ENCODE data around the gene DPY19L1. TPM values are rescaled to one million over a fixed set of nuclear protein-coding genes. Genes with fewer than 3 reads are reported as not detected.
A peak's percentile ranks its signal among the peaks of the same experiment; 100 is the strongest.

Gene DPY19L1
- total and polyA plus RNA-seq, 10 donors: 4.8 to 41.6 (median 28.3) TPM

DNA sequence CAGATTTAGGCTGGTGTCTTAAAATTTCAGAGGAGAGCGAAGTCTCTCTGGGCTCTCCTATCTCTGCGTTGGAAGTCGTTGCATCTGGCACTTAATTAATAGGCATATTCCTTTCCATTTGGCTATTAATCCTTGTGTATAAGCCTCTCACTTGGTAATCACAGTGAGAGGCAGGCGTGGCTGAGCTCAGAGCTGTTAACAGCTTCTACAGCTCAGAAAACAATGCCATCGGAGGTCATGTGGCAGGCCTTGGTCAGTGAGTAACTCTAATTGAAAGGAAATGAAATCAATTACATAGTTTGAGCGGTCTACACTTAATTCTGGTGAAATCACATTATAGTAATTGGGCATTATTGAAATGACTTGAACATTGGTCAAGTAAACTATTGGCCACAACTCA lies 135.1 kb downstream of the DPY19L1 start:
- Histone ChIP-seq H3K4me3 (no peak overlapping the region), H3K36me3 (no peaks in the 10 kb centered on the region), H3K9me3 (no peaks in the 10 kb centered on the region), H3K27me3 (replicated peaks in 1 of 7) (peaks cover 0 to 17% (median 0%) of the 10 kb centered on the region in 7 donors), H3K27ac (no peak overlapping the region), H3K4me1 (no peaks in the 10 kb centered on the region)
- TF ChIP-seq POLR2AphosphoS5 (IDR thresholded peaks at IDR 0.05) (no peak), CTCF (IDR thresholded peaks at IDR 0.05 in 8 of 11, conservative IDR thresholded peaks at IDR 0.05 in 3 of 11) (no peak), POLR2A (IDR thresholded peaks at IDR 0.05) (no peak)
- WGBS, 5 donors: 85 to 91% (median 89%) methylated on average over 6 of the region's 6 CpGs
- no peak for DNase-seq
- intact Hi-C loops (cut with DNase I; ENCODE audit: low total_unique reads): no loop called here

GRCh38 chr7:34900891-34901513 lies 136.3 kb downstream of the DPY19L1 start:
- no peak for TF ChIP-seq POLR2AphosphoS5 (IDR thresholded peaks at IDR 0.05)
- peak in 1 of 11 experiments; percentile 8 for TF ChIP-seq CTCF (IDR thresholded peaks at IDR 0.05 in 8 of 11, conservative IDR thresholded peaks at IDR 0.05 in 3 of 11)
- DNase-seq: no peak
- Histone ChIP-seq H3K4me1 (no peaks in the 10 kb centered on the region), H3K27me3 (replicated peaks in 1 of 7) (peaks cover 0 to 10% (median 0%) of the 10 kb centered on the region in 7 donors), H3K9me3 (peaks cover 0 to 8% (median 3%) of the 10 kb centered on the region in 8 donors), H3K4me3 (no peak overlapping the region), H3K27ac (no peak overlapping the region), H3K36me3 (no peaks in the 10 kb centered on the region)
- 56 to 76% (median 66%) methylated on average over 4 of the region's 4 CpGs for WGBS, 5 donors
- intact Hi-C loops (cut with DNase I; ENCODE audit: low total_unique reads): no loop called here

GRCh38 chr7:34895202-34895601 lies 142.1 kb downstream of the DPY19L1 start:
- no peaks in the 10 kb centered on the region for H3K4me1 ChIP-seq
- DNase-seq: no peak

More at GRCh38 chr7:34895202-34895601, 142.1 kb downstream of the DPY19L1 start:
- Histone ChIP-seq H3K27me3 (replicated peaks in 1 of 7) (peaks cover 0 to 5% (median 0%) of the 10 kb centered on the region in 7 donors), H3K27ac (no peak overlapping the region), H3K9me3 (peaks cover 0 to 30% (median 23%) of the 10 kb centered on the region in 8 donors), H3K4me3 (no peak overlapping the region), H3K36me3 (no peaks in the 10 kb centered on the region)
- intact Hi-C loops (cut with DNase I; ENCODE audit: low total_unique reads): no loop called here
- TF ChIP-seq CTCF (IDR thresholded peaks at IDR 0.05 in 8 of 11, conservative IDR thresholded peaks at IDR 0.05 in 3 of 11): no peak
- no peak for TF ChIP-seq POLR2A (IDR thresholded peaks at IDR 0.05)
- no peak for TF ChIP-seq POLR2AphosphoS5 (IDR thresholded peaks at IDR 0.05)

Data from spleen (tissue), 11 donors.